ENCODE results near the gene PTCD2.

The PTCD2 gene, protein sequence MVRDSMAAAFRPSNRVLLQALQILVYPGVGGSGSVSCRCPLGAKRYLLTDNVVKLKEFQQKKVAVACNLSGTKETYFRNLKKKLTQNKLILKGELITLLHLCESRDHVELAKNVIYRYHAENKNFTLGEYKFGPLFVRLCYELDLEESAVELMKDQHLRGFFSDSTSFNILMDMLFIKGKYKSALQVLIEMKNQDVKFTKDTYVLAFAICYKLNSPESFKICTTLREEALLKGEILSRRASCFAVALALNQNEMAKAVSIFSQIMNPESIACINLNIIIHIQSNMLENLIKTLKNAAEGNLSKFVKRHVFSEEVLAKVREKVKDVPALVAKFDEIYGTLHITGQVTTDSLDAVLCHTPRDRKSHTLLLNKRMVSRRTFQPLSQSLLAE

DNA sequence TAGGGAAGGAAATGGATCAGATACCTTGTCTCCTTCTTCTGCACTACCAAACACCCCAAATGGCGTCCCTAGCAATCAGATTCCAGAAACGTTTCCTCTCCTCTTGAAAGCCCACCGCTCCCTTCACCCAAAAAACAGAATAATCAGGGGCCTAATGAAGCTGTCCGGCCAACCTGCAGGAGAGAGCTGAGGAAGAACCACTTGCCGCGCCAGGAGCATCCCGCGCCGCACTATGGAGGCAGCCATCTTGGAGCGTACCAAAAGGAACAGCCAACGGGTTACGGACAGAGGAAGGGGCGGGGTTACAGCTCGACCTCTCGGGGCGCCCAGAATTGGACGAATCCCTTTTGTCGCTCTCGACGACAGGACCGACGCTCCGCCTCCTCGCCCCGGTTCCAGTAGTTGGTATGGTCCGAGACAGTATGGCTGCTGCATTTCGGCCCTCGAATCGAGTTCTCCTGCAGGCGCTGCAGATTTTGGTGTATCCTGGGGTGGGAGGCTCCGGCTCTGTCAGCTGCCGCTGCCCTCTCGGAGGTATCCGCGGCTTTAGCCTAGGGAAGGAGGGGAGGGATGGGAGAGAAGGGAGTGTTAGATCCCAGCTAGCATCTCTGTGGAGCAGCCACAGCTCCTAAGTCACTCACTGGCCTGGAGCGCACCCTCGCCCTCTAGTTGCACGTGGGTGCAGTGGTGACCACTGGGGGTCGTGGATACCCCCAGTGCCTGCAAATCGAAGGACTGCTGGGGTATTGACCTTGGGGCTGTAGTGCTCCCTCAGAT, at the start of gene PTCD2, which contains the start of gene MRPS27:
Gene PTCD2 (plus strand): TSS at position 398 of the 777 bp plus-strand sequence. CDS start 10 bp downstream, at position 408.
Gene MRPS27 (minus strand): TSS at position 265 of the 777 bp plus-strand sequence. CDS start 19 bp downstream, at position 246.
- DNase-seq (ENCODE audit: low spot score): peak; percentile 98

DNA sequence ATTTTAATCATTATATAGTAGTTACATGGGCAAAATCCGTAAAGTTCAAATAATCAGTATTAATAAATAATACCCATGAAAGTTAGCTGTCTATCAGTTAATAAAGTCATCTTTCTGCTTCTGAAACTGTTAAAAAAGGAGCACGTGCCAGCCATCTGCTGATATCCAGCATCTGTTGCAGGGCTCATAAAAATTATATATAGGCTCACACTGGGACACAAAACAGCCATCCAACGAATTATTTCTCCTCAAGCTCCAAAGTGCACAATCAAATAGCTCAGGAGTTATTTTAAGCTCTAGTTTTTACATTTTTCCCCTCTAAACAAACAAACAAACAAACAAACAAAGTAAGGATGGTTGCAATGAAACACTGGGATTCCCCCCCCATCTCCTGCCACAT, 48.5 kb upstream of the PTCD2 start:
- DNase-seq (ENCODE audit: low spot score): no peak

DNA sequence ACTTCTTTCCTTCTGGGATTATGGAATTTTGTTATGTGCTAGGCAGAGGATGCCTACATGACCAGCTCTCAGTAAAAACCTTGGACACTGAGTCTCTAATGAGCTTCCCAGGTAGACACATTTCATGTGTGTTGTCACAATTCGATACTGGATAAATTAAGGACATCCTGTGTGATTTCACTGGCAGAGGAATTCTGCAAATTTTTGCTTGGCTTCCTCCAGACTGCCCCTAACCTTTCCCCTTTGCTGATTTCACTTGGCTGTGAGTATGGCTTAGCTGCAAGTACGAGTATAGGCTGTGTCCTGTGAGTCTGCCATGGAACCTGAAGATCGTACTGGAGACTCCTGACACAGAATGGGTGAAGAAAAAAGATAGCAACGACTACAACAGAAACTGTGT, 47.8 kb upstream of the PTCD2 start:
- DNase-seq (ENCODE audit: low spot score): no peak

DNA sequence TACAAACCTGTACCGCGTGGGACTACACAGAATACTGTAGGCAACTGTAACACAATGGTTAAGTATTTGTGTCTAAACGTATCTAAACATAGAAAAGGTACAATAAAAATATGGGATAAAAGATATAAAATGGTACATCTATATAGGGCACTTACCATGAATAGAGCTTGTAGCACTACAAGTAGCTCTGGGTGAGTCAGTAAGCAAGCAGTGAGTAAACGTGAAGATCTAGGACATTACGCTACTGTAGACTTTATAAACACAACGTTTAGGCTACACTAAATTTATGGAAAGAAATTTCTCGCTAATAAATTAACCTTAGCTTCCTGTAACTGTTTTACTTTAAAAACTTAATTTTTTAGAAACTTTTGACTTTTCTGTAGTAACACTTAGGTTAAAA, 46.6 kb upstream of the PTCD2 start:
- DNase-seq (ENCODE audit: low spot score): no peak

DNA sequence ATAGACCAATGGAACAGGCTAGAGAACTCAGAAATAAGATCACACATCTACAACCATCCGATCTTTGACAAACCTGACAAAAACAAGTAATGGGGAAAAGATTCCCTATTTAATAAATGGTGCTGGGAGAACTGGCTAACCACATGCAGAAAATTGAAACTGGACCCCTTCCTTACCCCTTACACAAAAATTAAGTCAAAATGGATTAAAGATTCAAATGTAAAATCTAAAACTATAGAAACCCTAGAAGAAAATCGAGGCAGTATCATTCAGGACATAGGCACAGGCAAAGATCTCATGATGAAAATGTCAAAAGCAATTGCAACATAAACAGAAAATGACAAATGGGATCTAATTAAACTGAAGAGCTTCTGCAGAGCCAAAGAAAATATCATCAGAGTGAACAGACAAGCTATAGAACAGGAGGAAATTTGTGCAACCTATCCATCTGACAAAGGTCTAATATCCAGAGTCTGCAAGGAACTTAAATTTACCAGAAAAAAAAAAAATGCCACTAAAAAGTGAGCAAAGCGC, 43.9 kb upstream of the PTCD2 start:
- no peak for DNase-seq (ENCODE audit: low spot score)

DNA sequence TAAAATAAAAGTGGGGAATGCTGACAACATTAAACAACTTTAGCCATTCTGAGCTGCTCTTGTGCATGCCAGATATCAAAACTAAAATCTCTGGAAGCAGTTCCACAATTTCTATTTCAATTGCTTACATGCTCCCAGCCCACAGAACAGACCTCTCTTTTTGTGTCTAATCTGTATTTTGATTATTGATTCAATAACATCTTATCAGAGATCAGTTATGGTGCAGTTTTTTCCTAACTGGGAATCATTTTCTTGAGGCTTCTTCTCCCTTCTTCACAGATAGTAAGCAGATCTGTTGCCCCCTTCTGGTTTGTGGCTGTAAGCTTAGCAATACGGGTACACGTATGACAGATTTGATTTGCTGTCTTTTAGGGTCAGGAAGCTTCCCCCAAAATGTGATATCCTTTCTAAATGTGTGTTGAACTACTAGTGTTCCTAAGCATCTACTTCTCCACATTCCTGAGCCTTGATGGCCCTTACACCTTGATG, 39.5 kb upstream of the PTCD2 start:
- peak; percentile 44 for DNase-seq (ENCODE audit: low spot score)

DNA sequence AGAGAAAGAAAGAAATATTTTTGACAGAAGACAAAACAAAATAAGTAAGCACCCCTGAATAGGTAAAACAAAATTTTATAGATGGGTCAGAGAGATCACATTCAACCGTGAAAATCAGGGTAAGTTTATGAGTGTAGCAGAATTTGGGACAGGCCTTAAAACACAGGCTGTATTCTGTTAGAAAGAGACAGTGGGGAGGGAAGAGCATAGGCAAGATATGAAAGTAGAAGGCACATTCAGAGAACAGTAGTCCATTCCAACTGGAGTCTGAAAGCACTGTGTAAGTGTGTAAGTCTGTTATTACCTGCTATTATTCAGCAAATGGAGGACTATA, 38.8 kb upstream of the PTCD2 start:
- no peak for DNase-seq (ENCODE audit: low spot score)

DNA sequence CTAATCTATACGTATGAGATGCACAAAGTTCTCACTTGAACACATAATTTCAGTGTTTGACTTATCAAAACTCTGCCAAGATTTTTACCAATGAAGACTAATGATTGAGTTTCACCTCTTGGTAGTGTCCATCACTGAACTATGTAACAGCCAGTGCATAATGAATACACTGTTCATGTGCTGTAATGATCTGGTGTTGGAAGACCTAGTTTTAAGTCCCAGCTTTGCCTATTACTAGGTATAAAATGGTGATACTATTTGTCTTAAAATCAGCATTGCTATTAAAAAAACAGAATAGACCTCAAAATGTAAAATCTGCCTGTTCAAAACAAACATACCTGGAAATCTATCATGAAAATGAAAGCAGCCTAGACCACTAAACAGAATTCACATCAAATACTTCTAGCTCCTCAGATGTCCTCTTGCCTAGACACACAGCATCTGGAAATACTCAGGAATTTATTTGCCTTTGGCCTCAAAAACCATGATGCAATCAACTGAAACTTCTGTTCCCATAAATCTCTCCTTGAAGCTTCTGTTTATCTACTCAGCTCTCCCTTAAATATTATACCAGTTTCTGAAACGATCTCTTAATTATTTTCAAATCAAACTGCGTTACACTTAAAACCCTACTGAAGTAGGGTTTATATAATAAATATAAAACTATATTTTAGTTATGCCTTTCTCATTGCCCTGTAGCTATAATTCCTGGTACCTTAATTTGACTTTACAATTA, 38.2 kb upstream of the PTCD2 start:
- DNase-seq (ENCODE audit: low spot score): no peak

DNA sequence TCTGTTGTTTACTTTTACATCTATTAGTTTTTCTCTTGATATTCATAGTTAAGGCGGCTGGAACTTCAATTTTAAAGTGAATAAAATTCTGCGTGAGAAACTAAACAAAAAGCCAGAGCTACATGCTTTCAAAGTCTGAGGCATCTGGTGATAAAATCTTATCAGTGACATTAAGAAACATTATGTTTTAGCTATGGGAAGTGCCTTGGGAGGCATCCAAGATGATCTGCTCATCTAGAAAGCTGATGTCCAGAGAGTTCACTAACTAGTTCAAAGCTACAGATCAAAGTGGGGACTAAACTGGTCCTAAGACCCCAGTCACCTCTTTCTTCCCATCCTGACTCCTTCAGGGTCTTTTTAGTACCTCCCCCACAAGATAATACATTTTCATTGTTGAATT, 37.3 kb upstream of the PTCD2 start:
- no peak for DNase-seq (ENCODE audit: low spot score)

DNA sequence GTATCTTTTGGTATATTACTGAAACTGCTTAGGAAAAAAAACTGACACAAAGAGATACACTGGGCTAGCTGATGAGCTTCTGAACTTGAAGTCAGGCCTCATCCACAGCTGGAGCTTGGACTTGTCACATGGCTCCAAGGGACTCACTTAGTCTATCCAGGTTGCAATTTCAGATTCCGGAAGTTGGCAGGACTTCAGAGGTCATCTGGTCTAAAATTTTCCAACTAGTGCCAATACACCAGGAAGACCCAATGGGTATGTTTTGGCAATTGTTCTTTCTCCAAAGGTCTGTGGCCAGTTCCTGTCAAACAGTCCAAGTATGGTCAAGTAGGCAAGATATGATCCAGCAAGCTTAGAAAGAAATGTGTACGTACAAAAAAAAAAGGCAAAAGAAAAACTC, 36.8 kb upstream of the PTCD2 start:
- DNase-seq (ENCODE audit: low spot score): no peak

DNA sequence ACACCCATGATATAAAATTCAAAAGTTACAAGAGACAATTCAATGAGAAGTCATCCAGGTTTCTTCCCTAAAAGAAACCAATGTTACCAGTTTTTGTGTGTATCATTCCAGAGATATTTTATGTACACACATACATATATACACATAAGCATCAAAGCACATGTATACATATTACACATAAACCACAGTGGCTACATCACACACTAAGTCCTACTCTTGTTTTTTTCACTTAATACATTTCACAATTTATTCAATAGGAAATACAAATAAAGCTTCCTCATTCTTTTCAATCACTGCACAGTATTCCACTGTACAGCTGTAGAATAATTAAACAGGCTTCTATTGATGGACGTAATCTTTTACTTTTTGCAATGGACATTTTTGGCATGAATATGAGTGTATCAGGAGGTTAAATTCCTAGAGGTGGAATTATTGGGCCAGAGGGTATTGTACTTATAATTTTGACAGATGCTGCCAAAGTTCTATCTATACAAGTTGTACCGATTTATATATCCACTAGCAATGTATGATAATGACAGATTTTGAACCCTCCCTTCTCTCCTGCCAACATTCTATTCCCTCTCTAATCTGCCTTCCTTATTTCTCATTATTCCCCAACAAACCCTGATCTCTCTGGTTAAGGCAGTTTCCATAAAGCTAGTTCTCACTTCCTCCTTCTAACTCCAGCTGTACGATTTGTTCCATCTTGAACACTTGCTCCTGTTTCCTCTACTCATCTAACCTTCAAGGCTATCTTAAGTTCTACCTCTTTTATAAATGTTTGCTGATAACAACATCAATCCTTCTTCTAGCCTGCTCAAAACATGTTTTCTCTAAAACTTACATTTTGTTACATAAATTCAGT, 35.4 kb upstream of the PTCD2 start:
- peak; percentile 42 for DNase-seq (ENCODE audit: low spot score)

DNA sequence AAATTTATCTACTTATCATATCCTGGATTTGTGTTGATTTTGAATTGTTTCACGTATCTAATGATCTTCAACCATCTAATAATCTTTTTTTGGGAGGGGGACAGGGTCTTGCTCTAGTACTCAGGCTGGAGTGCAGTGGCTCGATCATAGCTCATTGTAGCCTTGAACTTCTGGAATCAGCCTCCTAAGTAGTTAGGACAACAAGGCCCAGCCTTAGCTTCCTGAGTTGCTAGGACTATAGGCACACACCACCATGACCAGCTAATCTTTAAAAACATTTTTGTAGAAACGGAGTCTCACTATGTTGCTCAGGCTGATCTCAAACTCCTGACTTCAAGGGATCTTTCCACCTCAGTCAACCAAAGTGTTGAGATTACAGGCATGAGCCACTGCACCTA, 34.8 kb upstream of the PTCD2 start:
- no peak for DNase-seq (ENCODE audit: low spot score)

DNA sequence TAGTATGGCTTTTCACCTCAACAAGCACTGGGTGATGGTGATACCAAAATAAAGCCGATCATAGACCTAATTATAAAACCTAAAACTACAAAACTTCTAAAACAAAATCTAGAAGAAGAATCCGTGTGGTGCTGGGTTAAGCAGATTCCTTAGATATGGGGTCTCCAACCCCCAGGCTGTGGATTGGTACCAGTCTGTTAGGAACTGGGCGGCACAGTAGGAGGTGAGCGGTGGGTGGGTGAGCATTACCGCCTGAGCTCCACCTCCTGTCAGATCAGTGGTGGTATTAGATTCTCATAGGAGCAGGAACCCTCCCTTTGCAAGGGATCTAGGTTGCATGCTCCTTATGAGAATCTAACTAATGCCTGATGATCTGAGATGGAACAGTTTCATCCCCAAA, 33.4 kb upstream of the PTCD2 start:
- no peak for DNase-seq (ENCODE audit: low spot score)

DNA sequence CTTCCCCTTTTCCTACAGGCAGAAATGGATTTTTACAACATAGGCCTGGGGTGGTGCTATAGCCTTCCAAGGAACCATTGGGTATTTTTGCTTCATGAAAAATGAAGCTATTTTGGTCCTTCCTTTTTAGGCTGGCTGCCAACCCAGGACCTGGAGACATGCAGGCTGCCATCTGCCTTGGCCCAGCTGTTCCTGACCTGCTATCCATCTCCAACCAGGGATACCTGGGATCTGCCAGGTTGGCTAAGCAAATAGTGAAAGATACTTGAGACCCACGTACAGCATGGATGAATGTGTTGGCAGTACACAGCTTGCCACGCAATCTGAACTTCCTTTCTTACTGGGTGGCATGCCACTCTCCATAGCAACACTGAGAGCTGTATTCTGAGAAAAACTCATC, 31.2 kb upstream of the PTCD2 start:
- no peak for DNase-seq (ENCODE audit: low spot score)

DNA sequence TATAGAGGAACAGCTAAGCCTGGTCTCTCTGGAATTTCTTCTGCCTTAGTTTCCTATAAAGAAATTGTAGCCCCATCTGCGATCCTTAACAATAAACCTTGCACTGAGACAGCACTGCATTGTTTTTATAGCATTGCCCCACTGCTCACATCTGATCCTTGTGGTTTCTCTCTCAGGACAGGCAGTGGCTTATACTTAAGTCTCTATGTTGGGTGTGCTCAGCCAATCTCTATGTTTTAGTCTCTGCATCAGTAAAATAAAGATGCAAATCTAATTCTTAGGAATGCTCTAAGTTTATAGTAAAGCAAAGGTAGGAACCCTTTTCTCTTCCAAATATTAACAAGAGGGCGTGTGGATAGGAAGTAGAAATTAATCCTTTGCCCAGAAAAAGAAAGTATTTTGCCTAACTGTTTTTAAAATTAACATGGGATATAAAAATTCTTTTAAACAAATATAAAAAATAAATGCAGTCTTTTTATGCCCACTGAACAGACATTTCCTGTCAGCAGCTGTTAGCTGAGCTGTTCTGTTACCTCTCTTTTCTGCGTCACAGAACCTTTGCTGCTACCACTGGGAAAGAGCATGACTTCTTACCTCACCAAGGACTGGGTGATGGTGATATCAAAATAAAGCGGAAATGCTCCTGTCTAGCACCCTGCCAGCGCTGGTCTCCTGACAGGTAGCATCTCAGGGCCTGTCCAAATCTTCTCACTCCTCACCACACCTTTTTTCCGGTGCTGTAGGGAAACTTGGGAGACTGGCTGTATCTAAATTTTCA, 29.6 kb upstream of the PTCD2 start:
- DNase-seq (ENCODE audit: low spot score): peak; percentile 46

DNA sequence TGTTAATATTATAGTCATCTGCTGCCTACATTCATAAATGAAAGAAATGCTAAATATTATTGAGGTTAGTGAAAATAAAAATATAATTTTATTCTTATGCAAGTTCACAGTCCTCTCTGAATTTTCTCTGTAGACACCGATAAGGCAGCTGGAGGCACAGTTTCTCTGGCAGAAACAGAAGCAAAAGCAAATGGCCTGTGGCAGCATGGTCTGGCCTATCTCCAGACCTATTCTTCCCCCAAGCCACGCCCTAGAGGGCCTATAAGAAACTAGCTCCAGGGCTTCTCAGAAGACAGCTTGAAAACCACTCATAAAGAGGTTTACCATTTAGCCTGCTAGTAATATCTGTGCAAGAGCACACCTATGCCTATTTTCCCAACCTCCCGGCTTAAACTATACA, 28.6 kb upstream of the PTCD2 start:
- no peak for DNase-seq (ENCODE audit: low spot score)

DNA sequence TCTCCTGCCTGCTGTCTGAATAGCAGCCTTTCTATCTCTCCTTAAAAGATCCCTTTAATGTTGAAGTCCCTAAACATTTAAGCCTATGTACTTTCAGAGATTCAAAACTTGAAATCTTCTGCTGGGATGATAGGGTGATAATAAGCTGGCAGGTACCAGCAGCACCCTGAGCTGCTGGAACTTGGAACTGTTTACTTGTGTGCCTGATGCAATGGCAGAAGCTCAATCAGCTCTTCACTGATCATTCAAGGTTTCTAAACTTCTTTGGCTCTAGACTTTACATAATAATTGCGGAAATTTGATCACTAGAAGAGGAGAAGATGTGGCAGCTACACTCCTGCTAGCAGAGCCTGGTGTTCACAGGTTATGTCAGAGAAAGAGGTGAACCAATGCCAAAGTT, 27.8 kb upstream of the PTCD2 start:
- no peak for DNase-seq (ENCODE audit: low spot score)

DNA sequence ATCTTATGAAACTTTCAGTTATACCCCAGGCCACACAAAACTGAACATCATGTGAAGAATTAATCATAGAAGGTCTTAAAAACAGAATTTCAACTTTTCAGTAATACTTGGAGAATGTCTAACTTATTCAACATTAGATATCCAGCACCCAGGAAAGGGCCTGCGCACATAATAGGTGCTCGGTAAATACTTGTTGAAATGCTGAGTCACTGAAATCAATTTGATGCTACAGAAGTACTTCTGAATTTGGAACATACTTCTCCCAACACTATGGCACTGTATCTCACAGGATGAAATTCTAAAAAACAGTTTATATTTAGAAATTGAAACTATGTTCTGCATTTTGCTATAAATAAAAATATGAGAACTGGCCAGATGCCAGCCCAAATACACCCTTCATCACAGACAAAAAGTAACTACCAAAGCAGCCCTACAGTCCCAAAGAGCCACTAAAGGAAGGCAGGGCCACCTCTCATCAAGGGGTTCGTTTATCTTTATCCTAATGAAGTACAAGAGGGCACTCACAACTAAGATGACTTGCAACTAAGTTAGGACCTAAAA, 26.6 kb upstream of the PTCD2 start:
- peak; percentile 60 for DNase-seq (ENCODE audit: low spot score)

DNA sequence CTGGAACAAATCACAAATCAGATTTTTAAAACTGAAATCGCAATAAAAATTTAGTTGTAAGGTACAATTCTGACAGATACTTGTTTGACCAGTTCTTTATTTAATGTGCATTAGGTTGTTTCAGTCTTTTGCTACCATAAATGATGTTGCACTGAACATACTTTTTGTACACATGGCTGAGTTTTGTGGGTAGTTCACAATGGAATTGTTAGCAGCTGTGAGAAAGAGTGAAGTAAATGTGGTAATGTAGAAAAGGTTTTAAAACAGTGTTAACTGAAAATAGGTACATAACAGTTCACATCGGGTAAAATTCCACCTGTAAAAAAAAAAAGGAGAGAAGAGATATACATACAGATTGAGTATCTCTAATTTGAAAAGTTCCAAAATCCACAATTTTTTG, 25.7 kb upstream of the PTCD2 start:
- DNase-seq (ENCODE audit: low spot score): peak; percentile 55

DNA sequence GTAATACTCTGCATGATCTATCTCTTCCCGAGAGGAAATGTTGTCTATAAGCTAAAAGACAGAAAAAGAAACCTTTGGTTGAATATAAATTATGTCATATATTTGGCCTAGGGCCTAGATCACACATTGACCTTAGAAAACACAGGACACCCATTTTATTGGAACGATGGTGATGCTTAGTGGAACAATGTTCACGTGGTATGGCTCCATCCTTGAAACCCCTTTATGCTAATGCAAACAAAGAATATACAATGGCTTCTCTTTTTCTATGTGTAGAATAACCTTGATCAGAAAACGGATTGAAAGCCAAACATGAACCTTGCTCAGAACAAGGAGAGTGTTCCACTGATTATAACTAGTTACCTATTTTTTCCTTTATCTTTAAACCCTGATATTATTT, 24.6 kb upstream of the PTCD2 start:
- no peak for DNase-seq (ENCODE audit: low spot score)

Data from NAMALWA (cell line).